Thyroid gland (tissue), 4 donors: ENCODE data around the gene ELAVL2. TPM values are rescaled to one million over a fixed set of nuclear protein-coding genes. Genes with fewer than 3 reads are reported as not detected.

ENCODE experiments used
- DNase-seq, 2 donors: peaks; one replicate each; pipeline ENCODE4 v3.0.0-alpha.2; 2019
- H3K27ac ChIP-seq, 3 donors: fragments of 200-600 bp; sonication (generic); 1 replicate in 2 of 3; 2 replicates in 1 of 3; pipeline ENCODE4 v1.5.1; 2016 to 2019; ENCODE audit warnings: mild to moderate bottlenecking in 1 of 3, moderate library complexity in 1 of 3
- H3K27me3 ChIP-seq: fragments of 200-600 bp; sonication (generic); one replicate; pipeline ENCODE4 v1.5.1; 2019
- H3K36me3 ChIP-seq, 2 donors: fragments of 200-600 bp; sonication (generic); one replicate each; pipeline ENCODE4 v1.5.1; 2016 to 2019
- H3K4me1 ChIP-seq, 2 donors: fragments of 200-600 bp; sonication (generic); one replicate each; pipeline ENCODE4 v1.5.1; 2017 to 2019
- H3K4me3 ChIP-seq, 3 donors: fragments of 200-600 bp; sonication (generic); replicated peaks in 1 of 3; 1 replicate in 2 of 3; 2 replicates in 1 of 3; pipeline ENCODE4 v1.5.1; 2016; ENCODE audit warnings: mild to moderate bottlenecking in 1 of 3
- H3K9me3 ChIP-seq: fragments of 200-600 bp; sonication (generic); one replicate; pipeline ENCODE4 v1.5.1; 2017
- POLR2A ChIP-seq, 2 donors: fragments of 450-650 bp; IDR thresholded peaks; one replicate each; pipeline ENCODE4 v1.6.1; 2017; ENCODE audit warnings: antibody characterized with exemption in 2 of 2, mild to moderate bottlenecking in 2 of 2, moderate library complexity in 1 of 2
- WGBS, 2 donors: methylation state at CpG; one replicate each; pipeline ENCODE4 v1.1.5; 2017; 5-methylcytosine and 5-hydroxymethylcytosine counted together
- intact Hi-C: fragments of 100-400 bp; cut with DNase I; formaldehyde crosslinking; loops from one replicate; pipeline ENCODE4 v1.15.1; 2023
- total RNA-seq, 4 donors: library from RNA; depleted of rRNA; stranded (reverse); fragments of >200 nt; gene quantifications; one replicate each; pipeline ENCODE4 v1.2.3, GENCODE V29; 2016
- TF ChIP-seq, protein P1 (sequence below), 6 experiments: fragments of 200-600 bp in 3 of 6; fragments of 450-650 bp in 3 of 6; sonication (generic) in 3 of 6; IDR thresholded peaks; one replicate each; pipeline ENCODE4 v1.5.1; 2016 to 2019; ENCODE audit warnings: antibody characterized with exemption in 6 of 6, mild to moderate bottlenecking in 2 of 6, inconsistent platforms in 1 of 6, moderate library complexity in 1 of 6

The ELAVL2 gene
- total RNA-seq, 4 donors from 2014 or later: 0.24 to 0.33 (median 0.27) TPM; not detected in 1

DNA sequence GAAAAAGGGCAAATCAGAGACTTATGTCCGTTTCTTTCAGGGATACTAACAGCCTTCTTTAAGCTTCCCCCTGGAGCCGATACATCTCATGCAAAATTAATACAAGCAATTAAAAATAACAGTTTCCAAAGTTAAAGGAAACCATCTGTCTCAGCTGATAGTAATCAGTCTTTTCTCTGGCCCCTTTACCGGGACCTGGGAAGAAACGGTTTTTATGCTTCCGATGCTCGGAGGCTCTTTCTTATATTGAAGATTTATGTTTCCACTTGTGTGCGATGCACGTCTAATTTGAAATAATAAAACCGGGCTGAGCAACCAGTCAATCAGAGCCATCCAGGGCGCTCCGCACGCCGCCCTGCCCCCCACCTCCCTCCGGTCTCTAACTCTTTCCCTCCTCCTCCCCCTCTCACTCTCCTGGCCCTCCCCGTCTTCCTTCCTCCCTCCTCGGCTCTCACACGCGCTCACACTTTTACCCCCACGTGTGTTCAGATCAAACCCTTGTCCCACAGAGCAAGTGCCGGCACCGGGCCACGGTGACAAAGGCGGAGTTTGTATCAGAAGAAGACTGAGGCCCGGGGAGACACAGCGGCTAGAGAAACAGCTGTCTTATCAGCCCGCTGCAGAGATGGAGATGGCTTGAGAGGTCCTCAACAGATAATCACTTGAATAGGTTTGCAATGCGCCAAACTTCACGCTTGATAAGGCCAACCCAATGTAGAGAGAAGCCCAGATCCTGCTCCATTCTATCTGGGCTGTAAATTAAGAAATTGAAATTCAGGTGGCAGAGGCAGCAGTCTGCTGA, 5.1 kb upstream of the ELAVL2 start:
- 2 to 3% methylated on average over 28 of the region's 28 CpGs for WGBS, 2 donors
- TF ChIP-seq, protein P1, sequence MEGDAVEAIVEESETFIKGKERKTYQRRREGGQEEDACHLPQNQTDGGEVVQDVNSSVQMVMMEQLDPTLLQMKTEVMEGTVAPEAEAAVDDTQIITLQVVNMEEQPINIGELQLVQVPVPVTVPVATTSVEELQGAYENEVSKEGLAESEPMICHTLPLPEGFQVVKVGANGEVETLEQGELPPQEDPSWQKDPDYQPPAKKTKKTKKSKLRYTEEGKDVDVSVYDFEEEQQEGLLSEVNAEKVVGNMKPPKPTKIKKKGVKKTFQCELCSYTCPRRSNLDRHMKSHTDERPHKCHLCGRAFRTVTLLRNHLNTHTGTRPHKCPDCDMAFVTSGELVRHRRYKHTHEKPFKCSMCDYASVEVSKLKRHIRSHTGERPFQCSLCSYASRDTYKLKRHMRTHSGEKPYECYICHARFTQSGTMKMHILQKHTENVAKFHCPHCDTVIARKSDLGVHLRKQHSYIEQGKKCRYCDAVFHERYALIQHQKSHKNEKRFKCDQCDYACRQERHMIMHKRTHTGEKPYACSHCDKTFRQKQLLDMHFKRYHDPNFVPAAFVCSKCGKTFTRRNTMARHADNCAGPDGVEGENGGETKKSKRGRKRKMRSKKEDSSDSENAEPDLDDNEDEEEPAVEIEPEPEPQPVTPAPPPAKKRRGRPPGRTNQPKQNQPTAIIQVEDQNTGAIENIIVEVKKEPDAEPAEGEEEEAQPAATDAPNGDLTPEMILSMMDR (IDR thresholded peaks at IDR 0.05): no peak
- TF ChIP-seq POLR2A (IDR thresholded peaks at IDR 0.05): no peak
- no peaks in the 10 kb centered on the region for H3K9me3 ChIP-seq
- no peak overlapping the region for H3K4me3 ChIP-seq
- no peak for DNase-seq
- H3K27ac ChIP-seq: no peak overlapping the region
- intact Hi-C loops: no loop called here
- H3K36me3 ChIP-seq: no peaks in the 10 kb centered on the region
- peaks cover 8% of the 10 kb centered on the region for H3K27me3 ChIP-seq
- no peaks in the 10 kb centered on the region for H3K4me1 ChIP-seq

DNA sequence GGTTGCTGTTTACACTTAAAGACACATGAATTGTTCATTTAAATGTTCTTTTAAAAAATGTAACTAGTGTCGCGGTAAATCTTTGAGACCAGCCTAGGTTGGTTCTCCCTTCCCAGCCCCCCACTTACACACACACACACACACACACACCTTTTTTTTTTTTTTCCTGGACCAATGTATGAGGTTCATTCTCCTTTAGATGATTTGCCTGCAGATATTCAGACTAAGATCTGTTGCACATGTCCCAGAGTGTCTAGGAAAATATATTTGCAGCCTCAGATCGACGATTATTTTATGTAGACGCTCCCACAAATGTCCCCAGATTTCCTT, 4.4 kb upstream of the ELAVL2 start:
- peaks cover 8% of the 10 kb centered on the region for H3K27me3 ChIP-seq
- intact Hi-C loops: no loop called here
- H3K36me3 ChIP-seq: no peaks in the 10 kb centered on the region

DNA sequence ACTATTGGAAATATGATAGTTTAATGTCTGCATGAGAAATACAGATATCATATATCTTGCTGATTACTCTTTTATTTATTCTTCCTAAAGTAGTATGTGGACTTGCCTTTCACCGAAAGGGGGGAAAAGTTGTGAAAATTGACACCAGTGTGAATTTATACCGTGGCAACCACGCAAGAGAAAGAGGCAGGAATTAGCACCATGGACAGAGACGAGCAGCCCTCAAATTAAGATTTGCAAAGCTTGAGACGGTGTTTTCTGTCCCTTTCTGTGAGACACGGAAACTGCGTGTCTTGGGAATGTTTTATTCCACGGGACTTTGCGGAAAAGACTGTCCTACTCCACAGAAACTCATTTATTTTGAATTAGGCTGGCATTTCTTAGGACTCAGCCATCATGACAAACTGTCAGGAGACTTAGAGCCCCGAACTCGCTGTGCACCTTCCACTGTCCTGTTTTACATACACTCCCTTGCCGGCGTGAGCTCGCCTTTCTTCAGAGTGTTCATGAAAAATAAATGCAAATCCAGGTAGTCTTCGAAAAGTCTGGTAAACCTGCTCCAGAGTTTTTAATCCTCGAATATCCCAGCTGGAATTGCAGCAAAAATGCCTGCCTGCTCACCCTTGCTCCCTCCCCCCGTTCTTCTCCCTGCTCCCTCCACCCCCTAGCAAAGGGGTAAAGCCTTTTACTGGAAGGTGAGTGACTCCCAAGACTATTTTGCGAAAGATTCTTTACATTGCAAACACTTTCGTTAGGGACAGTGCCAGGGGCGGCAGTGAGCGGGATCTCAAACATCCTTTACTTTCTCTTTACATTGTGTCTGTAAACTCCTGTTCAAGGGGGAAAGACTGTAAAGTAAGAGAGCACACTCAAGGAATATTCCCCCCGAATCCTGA, 3.8 kb upstream of the ELAVL2 start:
- peak in 1 of 2 donors; percentile 30 for DNase-seq
- 4% methylated on average over 21 to 22 of the region's 22 CpGs for WGBS, 2 donors
- no peak overlapping the region for H3K27ac ChIP-seq
- no peak overlapping the region for H3K4me3 ChIP-seq
- no peaks in the 10 kb centered on the region for H3K9me3 ChIP-seq
- TF ChIP-seq POLR2A (IDR thresholded peaks at IDR 0.05): no peak
- TF ChIP-seq, protein P1 (IDR thresholded peaks at IDR 0.05): no peak
- intact Hi-C loops: no loop called here
- no peaks in the 10 kb centered on the region for H3K36me3 ChIP-seq
- H3K4me1 ChIP-seq: peaks cover 0 to 4% of the 10 kb centered on the region in 2 donors
- peaks cover 8% of the 10 kb centered on the region for H3K27me3 ChIP-seq

More for the DNA sequence above, 4.4 kb upstream of the ELAVL2 start:
- Histone ChIP-seq H3K4me3 (no peak overlapping the region), H3K27ac (no peak overlapping the region), H3K9me3 (no peaks in the 10 kb centered on the region), H3K4me1 (no peaks in the 10 kb centered on the region)
- DNase-seq: no peak
- TF ChIP-seq, protein P1 (IDR thresholded peaks at IDR 0.05): no peak
- TF ChIP-seq POLR2A (IDR thresholded peaks at IDR 0.05): no peak
- WGBS, 2 donors: 10 to 14% methylated on average over 5 of the region's 5 CpGs

DNA sequence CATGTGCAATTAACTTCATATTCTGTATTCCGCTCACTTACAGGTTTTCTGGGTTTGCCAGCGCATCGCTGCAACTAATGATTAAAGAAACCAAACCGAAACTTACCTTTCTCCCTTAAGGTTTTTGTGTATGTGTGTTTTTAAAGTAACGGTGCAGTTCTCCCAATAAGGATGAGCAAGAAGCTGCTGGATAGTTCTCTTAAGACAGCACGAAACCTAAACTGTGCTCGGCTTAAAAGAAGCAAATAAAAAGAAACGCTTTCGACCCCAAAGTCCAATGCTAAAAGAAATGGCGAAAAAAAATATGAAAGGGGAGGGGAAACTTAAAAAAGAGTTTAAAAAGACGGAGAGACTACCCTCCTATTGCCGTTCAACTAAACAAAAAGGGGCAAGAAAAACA, 340 bp downstream of the ELAVL2 start:
- H3K27ac ChIP-seq: no peak overlapping the region
- no peak for DNase-seq
- 2 to 3% methylated on average over 12 of the region's 12 CpGs for WGBS, 2 donors
- intact Hi-C loops: no loop called here
- peaks cover 7 to 20% of the 10 kb centered on the region in 2 donors for H3K4me1 ChIP-seq
- no peak for TF ChIP-seq POLR2A (IDR thresholded peaks at IDR 0.05)
- TF ChIP-seq, protein P1 (IDR thresholded peaks at IDR 0.05): no peak
- H3K9me3 ChIP-seq: no peaks in the 10 kb centered on the region
- H3K27me3 ChIP-seq: peaks cover 28% of the 10 kb centered on the region
- no peaks in the 10 kb centered on the region for H3K36me3 ChIP-seq
- H3K4me3 ChIP-seq: peak overlapping the region in 2 of 3 donors; percentile 10 to 19
